Hepatocyte (in vitro differentiated cells): Measurements from ENCODE around the gene NAP1L4. TPM values are rescaled to one million over a fixed set of nuclear protein-coding genes. Genes with fewer than 3 reads are reported as not detected.
"Not testable (repeated sequence)": the region's sequence is repeated elsewhere in the genome, so short reads cannot be mapped to it uniquely, and the experiment has no call there.

Source experiments
- DNase-seq: peaks from one replicate; pipeline ENCODE4 v3.0.0-alpha.2; 2016; ENCODE audit warnings: low spot score
- H2AFZ ChIP-seq: fragments of 200-600 bp; sonication (generic); 2 replicates; pipeline ENCODE4 v1.6.0; 2016; ENCODE audit warnings: antibody characterized with exemption, mild to moderate bottlenecking
- H3K27ac ChIP-seq: fragments of 200-600 bp; sonication (generic); 2 replicates; pipeline ENCODE4 v1.5.1; 2016; ENCODE audit warnings: mild to moderate bottlenecking
- H3K27me3 ChIP-seq: fragments of 200-600 bp; sonication (generic); 2 replicates; pipeline ENCODE4 v1.6.1; 2016
- H3K36me3 ChIP-seq: fragments of 200-600 bp; sonication (generic); replicated peaks from 2 replicates; pipeline ENCODE4 v1.5.1; 2016; ENCODE audit warnings: low read depth; ENCODE audit not compliant: insufficient read depth
- H3K4me1 ChIP-seq: fragments of 200-600 bp; sonication (generic); 2 replicates; pipeline ENCODE4 v1.5.1; 2016; ENCODE audit warnings: mild to moderate bottlenecking, moderate library complexity; ENCODE audit not compliant: insufficient read depth
- H3K4me2 ChIP-seq: fragments of 200-600 bp; sonication (generic); 2 replicates; pipeline ENCODE4 v1.6.0; 2016
- H3K4me3 ChIP-seq: fragments of 200-600 bp; sonication (generic); 2 replicates; pipeline ENCODE4 v1.5.1; 2016; ENCODE audit warnings: mild to moderate bottlenecking
- H3K79me2 ChIP-seq: fragments of 200-600 bp; sonication (generic); 2 replicates; pipeline ENCODE4 v1.6.0; 2017; ENCODE audit warnings: mild to moderate bottlenecking
- H3K9me2 ChIP-seq: fragments of 200-600 bp; sonication (generic); replicated peaks from 2 replicates; pipeline ENCODE4 v1.6.0; 2017; ENCODE audit warnings: mild to moderate bottlenecking; ENCODE audit not compliant: insufficient read depth
- H3K9me3 ChIP-seq: fragments of 200-600 bp; sonication (generic); 2 replicates; pipeline ENCODE4 v1.5.1; 2016; ENCODE audit warnings: low read depth, mild to moderate bottlenecking
- H4K20me1 ChIP-seq: fragments of 200-600 bp; sonication (generic); 2 replicates; pipeline ENCODE4 v1.6.0; 2016; ENCODE audit warnings: mild to moderate bottlenecking; ENCODE audit not compliant: insufficient read depth, poor library complexity, severe bottlenecking
- CTCF ChIP-seq: fragments of 200-600 bp; sonication (generic); IDR thresholded peaks from 2 replicates; pipeline ENCODE4 v1.5.1; 2016; ENCODE audit warnings: antibody characterized with exemption, mild to moderate bottlenecking; ENCODE audit not compliant: poor library complexity
- EZH2 ChIP-seq: fragments of 200-600 bp; sonication (generic); IDR thresholded peaks from 2 replicates; pipeline ENCODE4 v1.6.1; 2016; ENCODE audit warnings: antibody characterized with exemption, mild to moderate bottlenecking, borderline replicate concordance
- EZH2phosphoT487 ChIP-seq: fragments of 200-600 bp; sonication (generic); IDR thresholded peaks from one replicate; pipeline ENCODE4 v1.6.1; 2018; ENCODE audit warnings: antibody characterized with exemption, mild to moderate bottlenecking, low read depth, moderate library complexity; ENCODE audit not compliant: unreplicated experiment, severe bottlenecking
- WGBS: methylation state at CpG from one replicate; pipeline ENCODE4 v1.1.6; 2016; ENCODE audit warnings: low lambda C conversion rate; ENCODE audit errors: missing lambda C conversion rate; 5-methylcytosine and 5-hydroxymethylcytosine counted together
- polyA plus RNA-seq: library from polyadenylated mRNA; unstranded; fragments of >200 nt; fragmentation: Nextera tagmentation; extraction: Ambion mirVana; gene quantifications from 2 replicates; pipeline ENCODE4 v1.2.1, GENCODE V29; 2016
- total RNA-seq: library from RNA; depleted of rRNA; stranded (reverse); fragments of >200 nt; gene quantifications from 2 replicates; pipeline ENCODE4 v1.2.3, GENCODE V29; 2014

The NAP1L4 gene
- total and polyA plus RNA-seq, 2 experiments from 2014 or later, result 79.0 to 118 TPM

GRCh38 chr11:2911088-2911784 lies 80.9 kb downstream of the NAP1L4 start:
- Histone ChIP-seq H3K79me2 (no peaks in the 10 kb centered on the region), H2AFZ (no peak overlapping the region), H3K36me3 (no peaks in the 10 kb centered on the region), H4K20me1 (no peaks in the 10 kb centered on the region), H3K9me2 (no peaks in the 10 kb centered on the region), H3K27me3 (no peaks in the 10 kb centered on the region), H3K4me3 (no peak overlapping the region), H3K4me1 (peaks cover 20% of the 10 kb centered on the region), H3K27ac (peak overlapping the region; percentile 92), H3K9me3 (no peaks in the 10 kb centered on the region), H3K4me2 (no peak overlapping the region)
- TF ChIP-seq EZH2phosphoT487 (no peak), EZH2 (no peak)
- 92% methylated on average over 18 of the region's 18 CpGs for WGBS
- DNase-seq, result no peak

- TF ChIP-seq CTCF, result no peak
- no peak for TF ChIP-seq EZH2
- no peak for TF ChIP-seq EZH2phosphoT487
- no peaks in the 10 kb centered on the region for H3K27me3 ChIP-seq
- H2AFZ ChIP-seq, result no peak overlapping the region
- no peak overlapping the region for H3K27ac ChIP-seq
- no peak overlapping the region for H3K4me3 ChIP-seq
- H4K20me1 ChIP-seq, result no peaks in the 10 kb centered on the region
- no peak overlapping the region for H3K4me2 ChIP-seq
- no peaks in the 10 kb centered on the region for H3K9me2 ChIP-seq
- peaks cover 20% of the 10 kb centered on the region for H3K4me1 ChIP-seq
- no peaks in the 10 kb centered on the region for H3K79me2 ChIP-seq
- WGBS, result 95% methylated on average over 13 of the region's 13 CpGs
- no peaks in the 10 kb centered on the region for H3K9me3 ChIP-seq
- no peak for DNase-seq
- H3K36me3 ChIP-seq, result no peaks in the 10 kb centered on the region
These were observed 81.7 kb downstream of the NAP1L4 start for GRCh38 chr11:2910401-2910955.

- Histone ChIP-seq H3K4me2 (no peak overlapping the region), H3K27me3 (no peaks in the 10 kb centered on the region), H3K9me3 (no peaks in the 10 kb centered on the region), H2AFZ (no peak overlapping the region), H3K27ac (no peak overlapping the region), H4K20me1 (no peaks in the 10 kb centered on the region), H3K79me2 (peaks cover 10% of the 10 kb centered on the region), H3K4me3 (no peak overlapping the region), H3K36me3 (no peaks in the 10 kb centered on the region), H3K9me2 (no peaks in the 10 kb centered on the region), H3K4me1 (peaks cover 22% of the 10 kb centered on the region)
- TF ChIP-seq EZH2 (no peak), CTCF (no peak), EZH2phosphoT487 (no peak)
- no peak for DNase-seq
- WGBS, result 93% methylated on average over 45 of the region's 78 CpGs
These were observed 82.8 kb downstream of the NAP1L4 start for GRCh38 chr11:2909133-2909902.

- no peak for TF ChIP-seq EZH2phosphoT487
- TF ChIP-seq EZH2, result no peak
- TF ChIP-seq CTCF, result no peak
- no peak for DNase-seq
- no peak overlapping the region for H3K4me2 ChIP-seq
- no peak overlapping the region for H3K27ac ChIP-seq
- no peak overlapping the region for H2AFZ ChIP-seq
- 84% methylated on average over 14 of the region's 14 CpGs for WGBS
- no peaks in the 10 kb centered on the region for H3K27me3 ChIP-seq
- H3K4me3 ChIP-seq, result no peak overlapping the region
- no peaks in the 10 kb centered on the region for H4K20me1 ChIP-seq
- peaks cover 10% of the 10 kb centered on the region for H3K79me2 ChIP-seq
- no peaks in the 10 kb centered on the region for H3K9me3 ChIP-seq
- H3K9me2 ChIP-seq, result no peaks in the 10 kb centered on the region
- no peaks in the 10 kb centered on the region for H3K36me3 ChIP-seq
- peaks cover 20% of the 10 kb centered on the region for H3K4me1 ChIP-seq
These were observed 84.0 kb downstream of the NAP1L4 start for GRCh38 chr11:2908130-2908529.

- not testable (repeated sequence) for H3K4me2 ChIP-seq, H3K27me3 ChIP-seq, H2AFZ ChIP-seq, H3K4me3 ChIP-seq, H3K27ac ChIP-seq, H3K9me3 ChIP-seq, H3K36me3 ChIP-seq, H4K20me1 ChIP-seq, H3K9me2 ChIP-seq, DNase-seq
- H3K4me1 ChIP-seq, result peaks cover 16% of the 10 kb centered on the region
- WGBS, result 93% methylated on average over 7 of the region's 7 CpGs
- peaks cover 10% of the 10 kb centered on the region for H3K79me2 ChIP-seq
These were observed 86.8 kb downstream of the NAP1L4 start for GRCh38 chr11:2905299-2905698.
